Gastrocnemius medialis (tissue), 4 donors: ENCODE results near the gene PRKAA2.

Experiments used
- POLR2A ChIP-seq, 2 donors: fragments of 450-650 bp; IDR thresholded peaks; one replicate each; pipeline ENCODE4 v1.6.1; 2017; ENCODE audit warnings: antibody characterized with exemption in 2 of 2, mild to moderate bottlenecking in 2 of 2, moderate library complexity in 2 of 2
- TF ChIP-seq, protein P1 (sequence below), 5 experiments: fragments of 450-650 bp in 3 of 5; fragments of 200-600 bp in 2 of 5; sonication (generic) in 2 of 5; IDR thresholded peaks in 4 of 5; conservative IDR thresholded peaks in 1 of 5; 1 replicate in 4 of 5; 2 replicates in 1 of 5; pipeline ENCODE4 v1.5.1; 2016 to 2019; ENCODE audit warnings: antibody characterized with exemption in 5 of 5, mild to moderate bottlenecking in 3 of 5, moderate library complexity in 3 of 5

DNA sequence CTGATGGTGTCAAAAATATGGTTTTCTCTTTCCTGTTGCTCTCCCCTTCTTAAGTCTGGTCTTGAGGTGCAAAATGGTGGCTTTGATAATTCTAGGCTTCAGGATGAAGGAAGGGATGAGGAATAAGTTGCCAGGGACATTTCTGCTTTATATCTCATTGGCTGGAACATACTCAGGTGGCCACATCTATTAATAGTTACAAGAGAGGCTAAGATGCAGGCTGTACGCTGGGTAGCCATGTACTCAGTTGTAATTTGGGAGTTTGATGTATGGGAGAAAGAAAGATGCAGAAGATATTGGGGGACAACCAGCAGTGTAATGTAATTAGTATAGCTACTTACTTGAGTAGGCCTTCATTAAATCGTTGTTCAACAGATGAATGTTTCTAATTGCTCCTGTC, 25.2 kb downstream of the PRKAA2 start:
- TF ChIP-seq, protein P1, sequence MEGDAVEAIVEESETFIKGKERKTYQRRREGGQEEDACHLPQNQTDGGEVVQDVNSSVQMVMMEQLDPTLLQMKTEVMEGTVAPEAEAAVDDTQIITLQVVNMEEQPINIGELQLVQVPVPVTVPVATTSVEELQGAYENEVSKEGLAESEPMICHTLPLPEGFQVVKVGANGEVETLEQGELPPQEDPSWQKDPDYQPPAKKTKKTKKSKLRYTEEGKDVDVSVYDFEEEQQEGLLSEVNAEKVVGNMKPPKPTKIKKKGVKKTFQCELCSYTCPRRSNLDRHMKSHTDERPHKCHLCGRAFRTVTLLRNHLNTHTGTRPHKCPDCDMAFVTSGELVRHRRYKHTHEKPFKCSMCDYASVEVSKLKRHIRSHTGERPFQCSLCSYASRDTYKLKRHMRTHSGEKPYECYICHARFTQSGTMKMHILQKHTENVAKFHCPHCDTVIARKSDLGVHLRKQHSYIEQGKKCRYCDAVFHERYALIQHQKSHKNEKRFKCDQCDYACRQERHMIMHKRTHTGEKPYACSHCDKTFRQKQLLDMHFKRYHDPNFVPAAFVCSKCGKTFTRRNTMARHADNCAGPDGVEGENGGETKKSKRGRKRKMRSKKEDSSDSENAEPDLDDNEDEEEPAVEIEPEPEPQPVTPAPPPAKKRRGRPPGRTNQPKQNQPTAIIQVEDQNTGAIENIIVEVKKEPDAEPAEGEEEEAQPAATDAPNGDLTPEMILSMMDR (IDR thresholded peaks at IDR 0.05 in 4 of 5, conservative IDR thresholded peaks at IDR 0.05 in 1 of 5), result no peak
- TF ChIP-seq POLR2A (IDR thresholded peaks at IDR 0.05), result no peak
